Subcutaneous abdominal adipose tissue (tissue), 5 donors: ENCODE results near the gene IKBKE.

Experiments
- H3K27ac ChIP-seq: one replicate; pipeline ENCODE4 v1.7.0; 2013; ENCODE audit warnings: low read depth, mild to moderate bottlenecking, inconsistent platforms, low read length, moderate library complexity
- H3K27me3 ChIP-seq, 5 donors: one replicate each; pipeline ENCODE4 v1.7.0; 2013; ENCODE audit warnings: low read length in 5 of 5, inconsistent platforms in 1 of 5; ENCODE audit not compliant: control insufficient read depth in 5 of 5, insufficient read depth in 4 of 5
- H3K36me3 ChIP-seq, 5 donors: one replicate each; pipeline ENCODE4 v1.7.0; 2013; ENCODE audit warnings: low read length in 5 of 5; ENCODE audit not compliant: control insufficient read depth in 5 of 5, insufficient read depth in 5 of 5
- H3K4me1 ChIP-seq, 5 donors: one replicate each; pipeline ENCODE4 v1.7.0; 2013; ENCODE audit warnings: low read length in 5 of 5, mild to moderate bottlenecking in 3 of 5, moderate library complexity in 1 of 5; ENCODE audit not compliant: control insufficient read depth in 5 of 5, insufficient read depth in 5 of 5
- H3K4me3 ChIP-seq, 5 donors: one replicate each; pipeline ENCODE4 v1.7.0; 2013; ENCODE audit warnings: low read length in 5 of 5, low read depth in 1 of 5
- H3K9ac ChIP-seq, 5 donors: one replicate each; pipeline ENCODE4 v1.7.0; 2013; ENCODE audit warnings: low read length in 5 of 5, mild to moderate bottlenecking in 4 of 5, moderate library complexity in 3 of 5
- H3K9me3 ChIP-seq, 5 donors: one replicate each; pipeline ENCODE4 v1.7.0; 2013; ENCODE audit warnings: low read length in 5 of 5; ENCODE audit not compliant: control insufficient read depth in 5 of 5
- donor health status: healthy.
- donor health status: healthy.
- donor health status: healthy.
- donor health status: healthy.
- donor health status: healthy.

IKBKE gene

DNA sequence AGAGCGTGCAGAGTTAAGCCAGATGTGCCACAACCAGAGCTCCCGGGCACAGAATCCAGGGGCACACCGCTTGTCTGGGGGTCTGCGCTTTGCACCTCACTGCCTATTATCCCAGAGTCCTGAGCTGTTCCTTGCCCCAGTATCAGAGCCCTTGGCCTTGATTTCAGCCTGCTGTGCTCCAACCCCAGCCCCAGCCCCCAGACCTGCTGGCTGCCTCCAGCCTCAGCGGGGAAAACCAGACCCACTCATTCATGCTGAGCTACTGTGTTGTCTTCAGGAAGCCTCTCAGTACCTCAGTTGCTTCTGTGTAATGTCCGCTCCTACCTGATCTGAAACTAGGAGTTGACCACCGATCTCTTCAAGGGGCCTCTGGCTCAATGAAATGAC lies 1.1 kb downstream of the IKBKE start:
- H3K9me3 ChIP-seq: no peaks in the 10 kb centered on the region
- H3K27ac ChIP-seq: no peak overlapping the region
- H3K4me1 ChIP-seq: peaks cover 4 to 50% (median 27%) of the 10 kb centered on the region in 5 donors
- peak overlapping the region in 3 of 5 donors; percentile 69 to 80 (median 70) for H3K4me3 ChIP-seq
- peaks cover 0 to 18% (median 4%) of the 10 kb centered on the region in 5 donors for H3K36me3 ChIP-seq
- H3K27me3 ChIP-seq: peaks cover 0 to 11% (median 4%) of the 10 kb centered on the region in 5 donors
- peak overlapping the region in 1 of 5 donors; percentile 44 for H3K9ac ChIP-seq

- no peaks in the 10 kb centered on the region for H3K9me3 ChIP-seq
- no peak overlapping the region for H3K9ac ChIP-seq
- peaks cover 0 to 11% (median 4%) of the 10 kb centered on the region in 5 donors for H3K27me3 ChIP-seq
- no peak overlapping the region for H3K27ac ChIP-seq
- peaks cover 0 to 24% (median 8%) of the 10 kb centered on the region in 5 donors for H3K36me3 ChIP-seq
- H3K4me3 ChIP-seq: no peak overlapping the region
- H3K4me1 ChIP-seq: peaks cover 4 to 47% (median 27%) of the 10 kb centered on the region in 5 donors
Observed at GRCh38 chr1:206472024-206472423, 1.7 kb downstream of the IKBKE start.

GRCh38 chr1:206472454-206472853 lies 2.2 kb downstream of the IKBKE start:
- Histone ChIP-seq H3K4me1 (peaks cover 4 to 42% (median 27%) of the 10 kb centered on the region in 5 donors), H3K9me3 (no peaks in the 10 kb centered on the region), H3K9ac (no peak overlapping the region), H3K27me3 (peaks cover 0 to 9% (median 1%) of the 10 kb centered on the region in 5 donors), H3K36me3 (peaks cover 0 to 28% (median 13%) of the 10 kb centered on the region in 5 donors), H3K27ac (no peak overlapping the region), H3K4me3 (peak overlapping the region in 1 of 5 donors; percentile 10)

DNA sequence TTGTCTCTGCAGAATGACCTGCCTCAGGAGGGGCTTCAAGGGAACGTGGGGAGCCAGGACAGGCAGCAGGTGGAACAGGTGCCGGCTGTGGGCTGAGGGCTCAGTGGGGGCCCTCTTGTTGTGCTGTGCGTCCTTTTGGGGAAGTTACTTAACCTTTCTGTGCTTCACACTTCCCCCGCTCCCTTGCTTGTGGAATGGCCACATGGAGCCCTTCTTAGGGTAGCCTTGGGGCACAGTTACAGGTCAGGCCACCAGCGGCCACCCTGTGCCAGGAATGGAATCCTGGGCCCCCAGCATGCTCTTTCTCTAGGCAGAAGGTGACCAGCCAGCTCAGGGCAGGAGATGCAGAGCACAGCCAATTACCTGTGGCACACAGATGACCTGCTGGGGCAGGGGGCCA lies 2.6 kb downstream of the IKBKE start:
- Histone ChIP-seq H3K4me3 (peak overlapping the region in 1 of 5 donors; percentile 10), H3K9me3 (no peaks in the 10 kb centered on the region), H3K36me3 (peaks cover 0 to 32% (median 13%) of the 10 kb centered on the region in 5 donors), H3K9ac (no peak overlapping the region), H3K27me3 (peaks cover 0 to 5% (median 0%) of the 10 kb centered on the region in 5 donors), H3K4me1 (peaks cover 4 to 38% (median 24%) of the 10 kb centered on the region in 5 donors), H3K27ac (no peak overlapping the region)

DNA sequence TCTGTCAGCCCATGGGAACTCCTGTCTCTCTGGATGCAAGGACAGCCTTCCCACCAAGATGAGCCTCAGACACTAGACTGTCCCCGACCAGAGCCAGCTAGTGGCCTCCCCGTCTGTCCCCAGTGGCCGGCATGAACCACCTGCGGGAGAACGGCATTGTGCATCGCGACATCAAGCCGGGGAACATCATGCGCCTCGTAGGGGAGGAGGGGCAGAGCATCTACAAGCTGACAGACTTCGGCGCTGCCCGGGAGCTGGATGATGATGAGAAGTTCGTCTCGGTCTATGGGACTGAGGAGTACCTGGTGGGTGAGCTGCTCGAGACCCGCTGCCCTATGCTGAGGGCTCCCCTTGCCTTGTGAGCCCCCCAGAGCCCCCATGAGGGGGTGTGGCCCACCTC lies 5.8 kb downstream of the IKBKE start:
- H3K9ac ChIP-seq: no peak overlapping the region
- H3K36me3 ChIP-seq: peaks cover 0 to 43% (median 13%) of the 10 kb centered on the region in 5 donors
- H3K4me3 ChIP-seq: no peak overlapping the region
- H3K27me3 ChIP-seq: no peaks in the 10 kb centered on the region
- H3K4me1 ChIP-seq: peaks cover 0 to 18% (median 6%) of the 10 kb centered on the region in 5 donors
- H3K27ac ChIP-seq: no peak overlapping the region
- H3K9me3 ChIP-seq: no peaks in the 10 kb centered on the region

- Histone ChIP-seq H3K27me3 (no peaks in the 10 kb centered on the region), H3K36me3 (peaks cover 0 to 43% (median 13%) of the 10 kb centered on the region in 5 donors), H3K27ac (no peak overlapping the region), H3K4me3 (no peak overlapping the region), H3K4me1 (peaks cover 0 to 12% (median under 1%) of the 10 kb centered on the region in 5 donors), H3K9ac (no peak overlapping the region), H3K9me3 (no peaks in the 10 kb centered on the region)
Observed at GRCh38 chr1:206476591-206476990, 6.3 kb downstream of the IKBKE start.

- H3K27me3 ChIP-seq: no peaks in the 10 kb centered on the region
- H3K4me3 ChIP-seq: no peak overlapping the region
- no peak overlapping the region for H3K9ac ChIP-seq
- no peaks in the 10 kb centered on the region for H3K9me3 ChIP-seq
- H3K4me1 ChIP-seq: peaks cover 0 to 12% (median 0%) of the 10 kb centered on the region in 5 donors
- H3K27ac ChIP-seq: no peak overlapping the region
- H3K36me3 ChIP-seq: peaks cover 0 to 43% (median 15%) of the 10 kb centered on the region in 5 donors
Observed at GRCh38 chr1:206477110-206477509, 6.8 kb downstream of the IKBKE start.

DNA sequence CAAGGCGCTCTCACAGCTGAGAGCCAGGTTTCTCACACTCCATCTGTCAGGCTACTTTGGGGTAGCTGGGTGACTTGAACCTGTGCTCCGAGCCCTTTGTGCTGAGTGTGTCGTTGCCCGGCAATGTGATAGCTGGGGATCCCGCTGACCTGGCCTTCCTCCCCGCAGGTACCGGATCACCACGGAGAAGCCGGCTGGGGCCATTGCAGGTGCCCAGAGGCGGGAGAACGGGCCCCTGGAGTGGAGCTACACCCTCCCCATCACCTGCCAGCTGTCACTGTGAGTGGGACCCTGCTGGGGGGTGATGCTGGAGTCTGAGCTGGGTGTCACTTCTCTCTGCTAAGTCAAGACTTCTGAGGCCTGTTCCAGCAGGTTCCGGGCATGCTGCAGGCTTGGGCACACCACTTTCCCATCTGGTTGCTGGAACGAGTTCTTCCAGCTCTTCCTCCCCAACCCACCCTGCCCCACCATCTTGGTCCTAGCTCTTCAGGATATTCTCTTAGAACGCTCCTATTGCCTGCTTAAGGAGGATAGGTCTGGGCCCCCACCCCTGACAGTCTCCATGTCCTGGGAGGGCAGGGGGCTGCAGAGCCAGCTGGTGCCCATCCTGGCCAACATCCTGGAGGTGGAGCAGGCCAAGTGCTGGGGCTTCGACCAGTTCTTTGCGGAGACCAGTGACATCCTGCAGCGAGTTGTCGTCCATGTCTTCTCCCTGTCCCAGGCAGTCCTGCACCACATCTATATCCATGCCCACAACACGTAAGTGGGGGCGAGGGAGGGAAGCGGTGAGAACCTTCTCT lies 7.5 kb downstream of the IKBKE start:
- H3K4me1 ChIP-seq: peaks cover 0 to 6% (median 0%) of the 10 kb centered on the region in 5 donors
- H3K9ac ChIP-seq: no peak overlapping the region
- no peaks in the 10 kb centered on the region for H3K9me3 ChIP-seq
- peaks cover 0 to 48% (median 15%) of the 10 kb centered on the region in 5 donors for H3K36me3 ChIP-seq
- H3K27me3 ChIP-seq: no peaks in the 10 kb centered on the region
- H3K4me3 ChIP-seq: no peak overlapping the region
- no peak overlapping the region for H3K27ac ChIP-seq

- Histone ChIP-seq H3K9me3 (no peaks in the 10 kb centered on the region), H3K27me3 (no peaks in the 10 kb centered on the region), H3K9ac (no peak overlapping the region), H3K4me1 (no peaks in the 10 kb centered on the region), H3K36me3 (peaks cover 0 to 54% (median 15%) of the 10 kb centered on the region in 5 donors), H3K27ac (no peak overlapping the region), H3K4me3 (no peak overlapping the region)
Observed at GRCh38 chr1:206478746-206479145, 8.5 kb downstream of the IKBKE start.
